Testis (tissue), 2 donors: ENCODE results near the gene CDK6.
"Not testable (repeated sequence)": the region's sequence is repeated elsewhere in the genome, so short reads cannot be mapped to it uniquely, and the experiment has no call there.

ENCODE experiments used
- CTCF ChIP-seq, 3 experiments: fragments of 450-650 bp in 2 of 3; fragments of 200-600 bp in 1 of 3; sonication (generic) in 1 of 3; IDR thresholded peaks; one replicate each; pipeline ENCODE4 v1.5.1; 2016 to 2019; ENCODE audit warnings: antibody characterized with exemption in 3 of 3, mild to moderate bottlenecking in 2 of 3, moderate library complexity in 1 of 3
- POLR2A ChIP-seq: fragments of 450-650 bp; IDR thresholded peaks from one replicate; pipeline ENCODE4 v1.6.1; 2017; ENCODE audit warnings: antibody characterized with exemption, mild to moderate bottlenecking, moderate library complexity

DNA sequence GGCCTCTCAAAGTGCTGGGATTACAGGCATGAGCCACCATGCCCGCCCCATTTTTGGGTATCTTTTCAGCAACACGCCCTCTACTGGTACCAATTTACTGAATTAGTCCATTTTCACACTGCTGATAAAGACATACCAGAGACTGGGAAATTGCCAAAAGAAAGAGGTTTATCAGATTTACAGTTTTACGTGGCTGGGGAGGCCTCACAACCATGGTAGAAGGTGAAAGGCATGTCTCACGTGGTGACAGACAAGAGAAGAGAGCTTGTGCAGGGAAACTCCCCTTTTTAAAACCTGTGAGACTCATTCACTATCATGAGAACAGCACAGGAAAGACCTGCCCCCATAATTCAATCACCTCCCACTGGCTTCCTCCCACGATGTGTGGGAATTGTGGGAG, 27.8 kb upstream of the CDK6 start:
- TF ChIP-seq CTCF (IDR thresholded peaks at IDR 0.05); POLR2A: not testable (repeated sequence)
